Osteoblast (primary cell): Measurements from ENCODE around the gene CITED4. TPM values are rescaled to one million over a fixed set of nuclear protein-coding genes. Genes with fewer than 3 reads are reported as not detected.

ENCODE experiments used
- DNase-seq: peaks from one replicate; pipeline ENCODE4 v3.0.0; 2011; ENCODE audit warnings: low spot score, mixed read lengths; ENCODE audit not compliant: insufficient read length; ENCODE audit errors: missing footprints
- H2AFZ ChIP-seq: 2 replicates; pipeline ENCODE4 v1.6.0; 2011; ENCODE audit warnings: mild to moderate bottlenecking, low read length
- H3K27ac ChIP-seq: 2 replicates; pipeline ENCODE4 v1.5.1; 2011; ENCODE audit warnings: mild to moderate bottlenecking, low read depth, low read length, moderate library complexity
- H3K27me3 ChIP-seq: 2 replicates; pipeline ENCODE4 v1.6.0; 2012; ENCODE audit warnings: mild to moderate bottlenecking, control low read depth, inconsistent platforms, low read length, moderate library complexity; ENCODE audit not compliant: insufficient read depth
- H3K36me3 ChIP-seq: 2 replicates; pipeline ENCODE4 v1.5.1; 2011; ENCODE audit warnings: mild to moderate bottlenecking, low read length, control low read depth, moderate library complexity; ENCODE audit not compliant: insufficient read depth
- H3K4me1 ChIP-seq: 2 replicates; pipeline ENCODE4 v1.5.1; 2011; ENCODE audit warnings: mild to moderate bottlenecking, low read length, control low read depth, moderate library complexity; ENCODE audit not compliant: insufficient read depth
- H3K4me2 ChIP-seq: 2 replicates; pipeline ENCODE4 v1.6.0; 2011; ENCODE audit warnings: mild to moderate bottlenecking, low read length; ENCODE audit not compliant: insufficient read depth
- H3K4me3 ChIP-seq: fragments of 200-600 bp; sonication (generic); 3 replicates; pipeline ENCODE4 v1.5.1; 2012; ENCODE audit warnings: mild to moderate bottlenecking, low read length, inconsistent platforms; ENCODE audit not compliant: insufficient read depth
- H3K79me2 ChIP-seq: 2 replicates; pipeline ENCODE4 v1.6.0; 2012; ENCODE audit warnings: mild to moderate bottlenecking, low read length, control low read depth, inconsistent platforms; ENCODE audit not compliant: insufficient read depth
- H3K9me3 ChIP-seq: 2 replicates; pipeline ENCODE4 v1.5.1; 2011; ENCODE audit warnings: low read depth, low read length, control low read depth
- H4K20me1 ChIP-seq: 2 replicates; pipeline ENCODE4 v1.6.0; 2012; ENCODE audit warnings: mild to moderate bottlenecking, low read length, control low read depth; ENCODE audit not compliant: insufficient read depth
- total RNA-seq: library from RNA; depleted of rRNA; stranded (reverse); fragments of >200 nt; gene quantifications from 2 replicates; pipeline ENCODE4 v1.2.3, GENCODE V29; 2012
- TF ChIP-seq, protein P1 (sequence below): IDR thresholded peaks from 2 replicates; pipeline ENCODE4 v1.5.1; 2011; ENCODE audit warnings: mild to moderate bottlenecking, low read depth, low read length, moderate library complexity; ENCODE audit errors: extremely low read depth

Gene CITED4
- total RNA-seq, 1 donor: 3.3 TPM

DNA sequence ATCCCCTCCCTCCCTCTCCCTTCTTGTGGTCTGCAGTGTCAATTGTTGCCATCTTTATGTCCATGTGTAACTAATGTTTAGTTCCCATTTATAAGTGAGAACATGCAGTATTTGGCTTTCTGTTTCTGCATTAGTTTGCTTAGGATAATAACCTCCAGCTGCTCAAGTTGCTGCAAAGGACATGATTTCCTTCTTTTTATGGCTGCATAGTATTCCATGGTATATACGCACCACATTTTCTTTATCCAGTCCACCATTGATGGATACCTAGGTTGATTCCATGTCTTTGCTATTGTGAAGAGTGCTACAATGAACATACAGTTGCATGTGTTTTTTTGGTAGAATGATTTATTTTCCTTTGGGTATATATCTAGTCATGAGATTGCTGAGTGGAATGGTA, 16.3 kb downstream of the CITED4 start:
- no peak for DNase-seq
- Histone ChIP-seq H4K20me1 (no peaks in the 10 kb centered on the region), H3K4me2 (no peak overlapping the region), H2AFZ (no peak overlapping the region), H3K79me2 (no peaks in the 10 kb centered on the region), H3K9me3 (peaks cover 8% of the 10 kb centered on the region), H3K27ac (no peak overlapping the region), H3K4me3 (no peak overlapping the region), H3K27me3 (peaks cover 6% of the 10 kb centered on the region), H3K36me3 (no peaks in the 10 kb centered on the region), H3K4me1 (no peaks in the 10 kb centered on the region)
- TF ChIP-seq, protein P1, sequence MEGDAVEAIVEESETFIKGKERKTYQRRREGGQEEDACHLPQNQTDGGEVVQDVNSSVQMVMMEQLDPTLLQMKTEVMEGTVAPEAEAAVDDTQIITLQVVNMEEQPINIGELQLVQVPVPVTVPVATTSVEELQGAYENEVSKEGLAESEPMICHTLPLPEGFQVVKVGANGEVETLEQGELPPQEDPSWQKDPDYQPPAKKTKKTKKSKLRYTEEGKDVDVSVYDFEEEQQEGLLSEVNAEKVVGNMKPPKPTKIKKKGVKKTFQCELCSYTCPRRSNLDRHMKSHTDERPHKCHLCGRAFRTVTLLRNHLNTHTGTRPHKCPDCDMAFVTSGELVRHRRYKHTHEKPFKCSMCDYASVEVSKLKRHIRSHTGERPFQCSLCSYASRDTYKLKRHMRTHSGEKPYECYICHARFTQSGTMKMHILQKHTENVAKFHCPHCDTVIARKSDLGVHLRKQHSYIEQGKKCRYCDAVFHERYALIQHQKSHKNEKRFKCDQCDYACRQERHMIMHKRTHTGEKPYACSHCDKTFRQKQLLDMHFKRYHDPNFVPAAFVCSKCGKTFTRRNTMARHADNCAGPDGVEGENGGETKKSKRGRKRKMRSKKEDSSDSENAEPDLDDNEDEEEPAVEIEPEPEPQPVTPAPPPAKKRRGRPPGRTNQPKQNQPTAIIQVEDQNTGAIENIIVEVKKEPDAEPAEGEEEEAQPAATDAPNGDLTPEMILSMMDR: no peak

DNA sequence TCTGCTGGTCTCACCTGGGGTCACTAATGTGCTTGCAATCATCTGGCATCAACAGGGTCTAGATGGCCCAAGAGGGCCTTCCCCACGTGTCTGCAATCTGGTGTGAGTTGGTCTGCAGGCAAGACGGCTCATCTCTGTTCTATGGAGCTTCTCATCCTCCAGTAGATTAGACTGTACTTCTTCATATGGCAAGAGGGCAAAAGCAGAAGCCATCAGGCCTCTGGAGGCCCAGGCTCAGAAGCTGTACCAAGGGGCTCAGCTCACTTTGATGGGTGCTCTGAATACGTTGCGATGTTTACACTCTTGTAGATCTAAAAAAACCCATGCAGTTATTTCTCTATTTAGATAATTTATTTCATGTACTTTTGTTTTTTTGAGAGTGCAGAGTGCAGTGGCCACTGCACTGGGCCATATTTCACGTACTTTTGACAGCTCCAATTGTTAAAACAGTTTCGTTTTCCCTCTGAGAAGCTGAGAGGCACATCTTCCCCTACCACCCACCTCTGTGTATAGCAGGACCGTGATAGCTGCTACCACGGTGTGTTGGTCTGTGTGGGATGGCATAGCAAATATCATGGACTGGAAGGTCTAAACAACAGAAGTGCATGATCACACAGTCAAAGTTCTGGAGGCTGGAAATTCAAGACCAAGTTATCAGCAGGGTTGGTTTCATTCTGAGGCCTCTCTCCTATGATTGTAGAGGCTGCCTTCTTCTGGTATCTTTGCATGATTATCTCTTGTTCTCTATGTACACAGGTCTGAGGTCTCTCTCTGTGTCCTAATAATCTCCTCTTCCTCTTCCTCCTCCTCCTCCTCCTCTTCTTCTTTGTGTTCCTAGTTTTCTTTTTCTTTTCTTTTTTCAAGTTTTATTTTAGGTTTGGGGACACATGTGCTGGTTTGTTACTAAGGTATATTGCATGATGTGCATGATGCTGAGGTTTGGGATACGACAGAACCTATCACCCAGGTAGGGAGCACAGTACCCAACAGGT, 17.0 kb downstream of the CITED4 start:
- peak overlapping the region; percentile 40 for H2AFZ ChIP-seq
- H3K4me3 ChIP-seq: no peak overlapping the region
- peaks cover 6% of the 10 kb centered on the region for H3K27me3 ChIP-seq

DNA sequence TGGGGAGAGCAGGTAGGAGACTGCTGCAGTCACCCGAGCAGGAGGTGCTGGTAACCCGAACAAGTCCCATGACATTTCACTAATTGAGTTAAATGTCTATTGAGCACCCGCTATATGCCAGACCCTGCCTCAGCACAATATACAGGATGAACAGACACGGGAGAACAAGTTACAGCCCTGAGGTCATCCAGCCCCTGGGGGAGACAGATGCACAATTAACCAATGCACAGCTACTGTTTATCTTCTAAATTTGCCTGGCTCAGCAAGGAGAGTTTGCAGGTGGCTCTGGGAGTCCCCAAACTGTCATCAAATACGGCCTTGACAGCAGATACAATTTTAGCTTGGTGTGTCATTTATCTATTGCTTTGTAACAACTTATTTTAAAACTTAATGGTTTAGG, 18.1 kb downstream of the CITED4 start:
- no peak overlapping the region for H2AFZ ChIP-seq
- H4K20me1 ChIP-seq: no peaks in the 10 kb centered on the region
- no peak overlapping the region for H3K4me3 ChIP-seq
- peaks cover 8% of the 10 kb centered on the region for H3K9me3 ChIP-seq
- peaks cover 6% of the 10 kb centered on the region for H3K27me3 ChIP-seq
- no peak for DNase-seq
- no peak overlapping the region for H3K4me2 ChIP-seq
- H3K79me2 ChIP-seq: no peaks in the 10 kb centered on the region
- H3K36me3 ChIP-seq: no peaks in the 10 kb centered on the region
- TF ChIP-seq, protein P1: no peak
- no peak overlapping the region for H3K27ac ChIP-seq
- H3K4me1 ChIP-seq: no peaks in the 10 kb centered on the region

More for the DNA sequence above, 17.0 kb downstream of the CITED4 start:
- DNase-seq: no peak
- Histone ChIP-seq H3K36me3 (no peaks in the 10 kb centered on the region), H3K4me2 (peak overlapping the region; percentile 20), H3K9me3 (peaks cover 8% of the 10 kb centered on the region), H3K27ac (no peak overlapping the region), H3K4me1 (no peaks in the 10 kb centered on the region), H4K20me1 (no peaks in the 10 kb centered on the region), H3K79me2 (no peaks in the 10 kb centered on the region)
- TF ChIP-seq, protein P1: no peak

DNA sequence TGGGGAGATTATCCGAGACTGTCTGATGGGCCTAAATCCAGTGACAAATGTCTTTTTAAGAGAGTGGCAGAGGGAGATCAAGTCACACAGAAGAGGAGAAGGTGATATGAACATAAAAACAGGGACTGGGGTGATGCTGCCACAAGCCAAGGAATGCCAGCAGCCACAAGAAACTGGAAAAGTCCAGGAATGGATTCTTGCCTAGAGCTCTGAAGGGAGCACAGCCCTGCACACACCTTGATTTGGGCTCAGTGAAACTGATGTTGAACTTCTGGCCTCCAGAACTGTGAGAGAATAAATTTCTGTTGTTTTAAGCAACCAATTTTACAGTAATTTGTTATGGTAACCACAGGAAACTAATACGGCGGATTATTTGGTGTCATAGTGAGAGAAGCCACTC, 19.5 kb downstream of the CITED4 start:
- TF ChIP-seq, protein P1: no peak
- Histone ChIP-seq H3K4me1 (no peaks in the 10 kb centered on the region), H3K27me3 (peaks cover 6% of the 10 kb centered on the region), H3K4me3 (no peak overlapping the region), H3K36me3 (no peaks in the 10 kb centered on the region), H4K20me1 (no peaks in the 10 kb centered on the region), H3K9me3 (peaks cover 8% of the 10 kb centered on the region), H3K79me2 (no peaks in the 10 kb centered on the region), H3K27ac (no peak overlapping the region), H2AFZ (no peak overlapping the region), H3K4me2 (no peak overlapping the region)
- DNase-seq: no peak
